CD1c-positive myeloid dendritic cell (primary cell): ENCODE data around the gene FABP1.

ENCODE experiments used
- DNase-seq: peaks from one replicate; pipeline ENCODE4 v3.0.0-alpha.2; 2016; ENCODE audit errors: extremely low spot score

Gene FABP1

DNA sequence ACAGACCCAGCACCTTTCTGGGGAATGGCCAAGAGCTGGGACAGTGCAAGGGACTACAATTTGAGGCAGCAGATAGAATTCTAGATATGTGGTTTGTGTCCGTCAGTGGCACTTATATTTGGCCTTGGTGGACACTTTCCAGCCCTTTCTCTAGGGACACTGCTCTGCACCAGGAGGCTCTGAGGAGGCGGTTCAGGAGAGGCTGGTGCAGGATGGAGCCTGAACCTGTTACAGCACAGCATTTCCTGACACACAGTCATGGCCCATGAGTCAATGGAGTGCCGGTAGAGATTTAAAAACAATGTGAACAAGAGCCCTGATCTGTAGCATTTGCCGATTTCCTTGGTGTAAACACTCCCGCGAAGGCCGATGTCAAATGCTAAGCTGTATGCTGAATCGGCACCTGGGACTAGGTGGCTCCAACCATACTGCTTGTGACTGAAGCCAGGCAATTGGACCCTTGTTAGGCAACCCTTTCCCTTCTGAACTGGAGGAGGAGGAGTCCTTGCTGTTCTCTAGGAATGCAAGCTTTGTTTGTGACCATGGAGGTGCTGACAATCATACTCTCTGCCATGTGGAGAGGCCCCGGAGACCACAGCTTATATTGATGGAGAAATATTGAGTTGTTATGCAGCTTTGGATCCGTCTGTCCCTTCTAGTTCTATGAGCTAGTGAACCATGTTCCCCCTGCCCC, 11.9 kb downstream of the FABP1 start:
- DNase-seq: no peak

DNA sequence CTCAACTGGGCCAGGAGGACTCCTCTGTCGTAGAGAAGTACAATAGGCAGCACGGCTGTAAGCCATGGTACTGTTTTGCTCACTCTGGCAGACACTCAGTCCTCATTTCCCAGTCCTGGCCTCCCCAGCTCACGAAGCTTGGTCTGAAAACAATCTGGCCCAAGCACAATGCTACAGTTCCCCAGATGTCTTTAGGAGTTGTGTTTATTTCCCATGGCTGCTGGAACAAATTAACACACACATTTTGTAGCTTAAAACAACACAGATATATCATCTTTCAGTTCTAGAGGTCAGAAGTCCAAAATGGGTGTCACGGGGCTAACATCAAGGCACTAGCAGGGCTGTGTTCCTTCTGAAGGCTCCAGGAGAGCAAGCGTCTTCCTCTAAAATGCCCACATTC, 13.0 kb downstream of the FABP1 start:
- DNase-seq: no peak

DNA sequence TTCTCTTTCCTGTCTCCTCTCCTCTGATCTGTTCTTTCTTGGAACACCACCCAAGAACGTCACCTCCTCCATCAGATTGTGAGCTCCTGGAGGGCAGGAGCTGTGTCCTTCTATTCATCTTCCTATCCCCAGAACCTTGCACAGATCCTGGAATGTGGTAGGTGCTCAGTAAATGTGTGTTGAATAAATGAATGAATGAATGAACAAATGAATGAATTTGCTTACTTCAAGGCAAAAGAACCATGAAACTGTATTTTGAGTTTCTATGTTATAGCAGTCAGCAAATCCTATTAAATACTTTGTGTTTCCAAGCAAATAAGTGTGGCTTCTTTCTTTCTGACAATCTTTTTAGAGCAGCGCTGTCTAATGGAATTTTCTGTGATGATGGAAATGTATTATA, 14.8 kb downstream of the FABP1 start:
- DNase-seq: no peak

DNA sequence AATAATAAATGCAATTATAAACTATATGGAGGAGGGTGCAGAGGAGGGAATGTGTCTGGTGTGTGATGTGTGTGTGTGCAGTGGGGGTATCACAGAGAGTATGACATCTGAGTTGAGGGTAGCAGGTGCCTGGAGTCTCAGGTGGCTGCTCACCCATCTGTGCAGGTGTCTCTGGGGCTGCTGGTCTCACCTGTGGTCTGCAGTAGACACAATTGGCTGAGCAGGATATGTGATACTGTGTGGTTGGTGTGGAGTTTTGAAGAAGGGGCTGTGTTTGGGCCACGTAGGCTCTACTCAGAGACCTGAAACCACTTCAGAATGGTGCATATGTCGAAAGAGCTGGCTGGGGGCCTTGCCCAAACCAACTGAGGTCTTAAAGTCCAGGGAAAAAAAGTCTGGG, 17.0 kb downstream of the FABP1 start:
- DNase-seq: no peak

DNA sequence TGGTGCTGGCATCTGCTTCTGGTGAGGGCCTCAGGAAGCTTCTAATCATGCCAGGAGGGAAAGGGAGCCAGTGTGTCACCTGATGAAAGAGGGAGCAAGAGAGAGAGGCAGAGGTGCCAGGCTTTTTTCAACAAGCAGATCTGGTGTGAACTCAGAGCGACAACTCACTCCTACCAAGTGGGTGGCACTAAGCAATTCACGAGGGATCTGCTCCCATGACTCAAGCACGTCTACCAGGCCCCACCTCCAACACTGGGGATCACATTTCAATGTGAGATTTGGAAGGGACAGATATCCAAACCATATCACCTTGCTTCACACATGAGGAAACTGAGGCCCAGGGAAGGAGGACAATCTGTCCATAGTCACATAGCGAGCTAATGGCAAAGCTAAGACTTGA, 19.1 kb downstream of the FABP1 start:
- DNase-seq: no peak

DNA sequence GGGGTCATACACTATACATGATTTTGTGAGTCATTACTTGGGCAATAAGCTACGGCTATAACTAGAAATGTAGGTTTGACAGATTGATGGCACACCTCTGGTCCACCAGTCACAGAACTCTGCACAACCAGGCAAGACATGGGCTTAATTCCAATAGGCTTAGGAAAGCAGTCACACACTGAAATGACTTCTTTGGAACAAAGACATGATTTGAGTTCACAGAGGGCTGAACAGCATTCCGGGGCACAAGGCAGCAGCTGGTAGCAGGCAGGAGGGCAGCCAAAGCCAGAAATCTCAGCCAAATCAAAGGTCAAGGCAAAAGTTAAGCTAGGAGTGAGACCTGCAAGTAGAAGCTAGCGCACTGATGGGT, 27.4 kb downstream of the FABP1 start:
- DNase-seq: no peak

DNA sequence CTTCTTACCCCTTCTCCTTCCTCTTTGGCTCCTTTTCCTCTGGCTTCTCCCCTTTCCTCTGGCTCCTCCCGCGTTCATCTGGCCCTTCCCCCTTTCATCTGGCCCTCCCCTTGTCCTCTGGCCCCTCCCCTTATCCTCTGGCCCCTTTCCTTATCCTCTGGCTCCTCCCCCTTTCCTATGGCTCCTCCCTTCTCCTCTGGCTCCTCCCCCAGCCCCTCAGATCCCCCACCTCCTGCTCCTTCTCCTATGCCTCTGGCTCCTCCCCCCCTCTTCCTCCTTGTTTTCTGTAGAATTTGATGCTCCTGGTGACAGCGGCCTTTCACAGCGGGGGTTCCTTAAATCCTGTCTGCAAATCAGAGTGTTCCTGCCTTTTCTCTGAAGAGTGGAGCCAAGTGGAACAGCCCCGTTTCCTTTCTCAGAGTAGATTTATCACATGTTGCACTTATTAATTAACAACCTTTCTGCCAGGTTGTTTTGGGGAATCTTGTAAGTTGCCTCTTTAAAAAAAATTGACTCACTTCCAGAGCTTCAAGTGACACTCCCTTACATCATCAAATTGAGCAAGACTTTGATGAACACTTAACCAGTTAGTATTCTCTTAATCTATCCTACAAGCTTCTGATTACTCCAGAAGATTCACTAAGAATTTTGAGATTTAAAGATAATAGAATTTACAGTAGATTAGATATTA, 27.9 kb downstream of the FABP1 start:
- DNase-seq: peak; percentile 24

DNA sequence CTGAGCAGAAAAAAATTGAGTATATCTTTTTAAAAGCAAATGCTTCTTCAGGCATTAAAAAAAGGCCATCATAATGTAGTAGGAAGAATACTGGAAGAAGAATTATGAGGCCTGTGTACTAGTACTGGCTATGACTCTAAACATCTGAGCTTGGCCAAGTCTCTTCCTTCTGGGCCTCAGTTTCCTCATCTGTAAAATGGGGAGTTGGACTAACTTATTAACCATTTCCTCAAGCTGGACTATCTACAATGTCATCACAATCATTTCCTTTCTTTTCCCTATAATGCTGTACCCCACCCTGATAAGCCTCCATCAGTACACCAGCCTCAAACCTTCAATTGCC, 29.3 kb downstream of the FABP1 start:
- no peak for DNase-seq

DNA sequence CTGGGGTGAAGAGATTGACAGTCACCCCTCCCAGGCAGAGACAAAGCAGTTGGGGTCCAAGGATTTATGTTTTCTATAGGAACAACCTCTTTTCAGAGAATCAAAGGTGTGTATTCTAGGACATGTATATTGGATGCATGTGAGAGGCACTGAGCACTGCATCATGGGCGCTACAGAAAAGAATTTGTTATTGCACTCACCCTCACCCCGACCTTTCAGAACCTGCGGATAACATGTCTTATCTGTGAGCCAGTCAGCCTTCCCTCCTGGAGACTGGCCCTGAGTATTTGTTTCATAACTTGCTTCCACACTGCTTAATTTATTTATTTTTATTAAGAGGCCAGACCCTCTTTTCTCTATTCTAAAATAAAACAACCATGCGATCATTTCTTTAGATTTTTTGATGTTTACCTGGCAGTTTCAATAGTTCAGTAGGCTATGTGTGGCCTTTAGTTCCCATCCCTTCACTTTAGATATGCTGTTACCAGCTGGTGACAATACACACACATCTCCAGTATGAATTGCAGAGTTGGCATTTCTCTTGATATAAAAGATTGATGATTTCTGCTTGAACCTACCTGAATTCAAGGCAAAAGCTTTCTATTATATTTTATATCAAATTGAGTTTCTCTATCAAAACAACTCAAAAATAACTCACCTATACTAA, 29.8 kb downstream of the FABP1 start:
- DNase-seq: no peak

DNA sequence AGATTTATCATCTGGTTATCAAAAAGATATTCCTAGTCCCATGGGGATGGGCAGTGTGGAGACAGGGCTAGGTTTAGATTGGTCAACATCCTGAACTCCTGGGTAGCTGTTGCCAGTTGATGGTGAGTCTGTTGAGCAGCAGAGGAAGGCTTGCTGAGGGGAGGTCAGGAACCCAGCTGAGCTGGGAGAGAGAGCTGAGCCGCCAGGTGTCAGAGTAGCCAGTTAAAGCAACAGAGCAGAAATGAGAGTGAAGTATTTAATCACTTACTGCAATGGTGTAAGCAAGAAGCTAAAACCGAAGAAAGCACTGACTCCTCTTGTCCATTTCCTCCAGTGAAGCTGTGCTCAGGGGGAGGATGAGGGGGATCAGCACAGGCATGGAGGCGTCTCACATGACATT, 30.7 kb downstream of the FABP1 start:
- no peak for DNase-seq

DNA sequence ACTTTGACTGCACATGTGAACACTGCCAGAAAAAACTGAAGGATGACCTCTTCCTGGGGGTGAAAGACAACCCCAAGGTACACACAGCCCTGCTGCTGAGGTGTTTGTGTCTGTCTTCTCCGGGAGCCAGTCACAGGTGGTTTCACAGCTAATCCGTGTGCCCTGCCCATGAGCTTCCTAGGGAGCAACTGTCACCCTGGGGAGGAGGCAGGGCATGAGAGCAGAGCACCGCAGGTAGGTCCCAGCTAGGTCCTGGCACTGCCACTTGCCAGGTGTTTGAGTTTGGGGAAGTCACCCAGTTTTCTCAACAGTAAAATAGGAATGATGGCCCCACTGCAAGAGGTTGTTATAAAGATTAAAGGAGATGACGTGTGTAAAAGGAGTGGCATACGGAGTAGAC, 31.2 kb downstream of the FABP1 start:
- no peak for DNase-seq

DNA sequence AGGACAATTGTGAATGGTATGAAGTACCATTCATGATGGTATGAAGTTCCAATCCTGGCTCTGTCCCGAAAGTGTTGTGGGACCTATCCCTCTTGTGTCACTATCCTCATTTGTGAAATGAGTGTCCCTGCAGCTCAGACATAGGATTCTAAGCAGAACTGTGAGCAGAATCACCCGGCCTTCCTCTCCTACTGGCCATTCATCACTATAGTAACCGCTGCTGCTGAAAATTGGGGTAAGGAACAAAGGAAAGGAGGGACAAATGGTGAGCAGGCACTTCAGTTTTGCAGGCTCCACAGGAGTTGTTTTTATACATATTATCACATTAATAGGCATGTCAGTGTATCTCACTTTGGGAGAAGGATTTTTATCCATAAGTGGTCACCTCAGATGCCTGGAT, 32.8 kb downstream of the FABP1 start:
- no peak for DNase-seq

DNA sequence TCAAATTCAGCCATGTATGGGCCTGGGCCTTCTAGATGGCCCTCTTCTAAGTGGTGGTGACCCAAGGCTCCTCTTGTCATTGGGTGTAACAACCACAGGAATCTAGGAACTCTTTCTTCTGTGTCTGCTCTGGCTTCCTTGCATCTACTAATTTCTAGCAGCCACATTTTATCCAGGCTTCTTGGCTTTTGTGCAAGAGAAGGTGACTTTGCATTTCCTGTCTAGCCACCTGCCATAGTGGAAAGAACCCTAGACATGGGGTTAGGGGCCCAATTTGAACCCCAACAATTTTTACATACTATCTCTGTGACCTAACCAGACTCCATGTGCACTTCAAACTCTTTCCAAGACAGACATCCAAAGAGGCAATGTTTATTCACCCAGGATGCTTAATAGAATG, 35.1 kb downstream of the FABP1 start:
- no peak for DNase-seq

DNA sequence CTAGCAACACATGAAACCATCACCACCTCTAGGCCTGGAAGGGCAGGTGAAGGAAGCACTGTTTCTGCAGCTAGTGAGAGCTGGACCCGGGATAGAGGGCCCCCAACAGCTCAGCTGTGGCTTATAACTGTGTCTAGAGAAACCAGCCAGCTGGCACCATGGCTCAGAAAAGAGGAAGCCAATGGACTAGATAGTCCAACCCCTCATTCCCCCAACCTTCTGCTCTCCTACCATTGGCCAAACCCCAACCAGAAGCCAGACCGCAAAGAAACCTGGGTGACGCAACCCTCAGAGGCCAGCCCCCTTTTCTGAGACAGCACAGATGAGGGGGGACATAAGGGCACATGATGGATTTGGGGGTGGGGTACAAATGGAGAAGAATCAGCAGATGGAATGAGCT, 35.9 kb downstream of the FABP1 start:
- DNase-seq: no peak

DNA sequence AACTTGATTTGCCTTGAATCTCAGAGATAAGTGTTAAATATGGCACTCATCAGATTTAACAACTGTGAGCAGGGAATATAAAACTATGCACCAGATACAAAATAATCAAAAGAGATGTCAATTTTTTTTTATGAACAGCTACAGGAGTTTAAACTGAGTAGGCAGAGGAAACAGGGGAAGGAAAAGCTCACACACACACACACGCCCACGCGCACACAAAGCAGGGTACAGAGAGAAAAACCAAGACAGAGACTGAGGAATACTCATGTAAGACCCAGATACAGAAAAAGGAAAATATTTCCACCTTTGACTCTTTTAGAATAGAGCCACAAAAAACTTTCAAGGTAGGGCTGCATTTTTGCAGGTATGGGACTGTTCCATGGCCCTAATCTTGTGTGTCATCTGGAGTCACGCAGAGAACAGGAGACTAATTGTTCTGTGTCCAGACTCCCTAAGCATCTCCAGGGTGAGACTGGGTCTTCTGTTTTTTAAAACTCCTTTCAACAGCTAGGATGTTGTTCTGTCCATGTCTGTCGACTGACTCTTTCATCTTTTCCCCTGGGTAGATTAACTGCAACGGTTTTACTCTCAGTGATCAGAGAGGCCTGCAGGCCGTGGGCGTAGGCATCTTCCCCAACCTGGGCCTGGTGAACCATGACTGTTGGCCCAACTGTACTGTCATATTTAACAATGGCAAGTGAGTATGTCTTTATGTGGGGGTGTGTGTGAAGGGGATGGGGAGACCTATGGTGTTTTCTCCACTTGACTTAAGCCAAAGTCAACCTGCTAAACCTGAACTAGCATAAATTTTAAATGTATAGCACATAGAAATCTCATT, 37.2 kb downstream of the FABP1 start:
- DNase-seq: peak; percentile 10

DNA sequence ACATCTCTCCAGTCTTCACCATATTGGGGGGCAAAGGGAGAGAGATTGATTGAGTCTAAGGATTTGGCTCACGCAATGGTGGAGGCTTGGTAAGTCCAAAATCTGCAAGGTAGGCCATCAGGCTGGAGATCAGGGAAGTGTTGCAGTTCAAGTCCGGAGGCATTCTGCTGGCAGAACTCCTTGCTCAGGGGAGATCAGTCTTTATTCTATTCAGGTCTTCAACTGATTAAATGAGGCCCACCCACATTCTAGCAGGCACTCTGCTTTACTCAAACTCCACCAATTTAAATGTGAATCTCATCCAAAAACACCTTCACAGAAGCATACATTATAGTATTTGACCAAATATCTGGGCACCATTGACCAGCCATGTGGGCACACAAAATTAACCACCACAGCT, 38.9 kb downstream of the FABP1 start:
- no peak for DNase-seq

DNA sequence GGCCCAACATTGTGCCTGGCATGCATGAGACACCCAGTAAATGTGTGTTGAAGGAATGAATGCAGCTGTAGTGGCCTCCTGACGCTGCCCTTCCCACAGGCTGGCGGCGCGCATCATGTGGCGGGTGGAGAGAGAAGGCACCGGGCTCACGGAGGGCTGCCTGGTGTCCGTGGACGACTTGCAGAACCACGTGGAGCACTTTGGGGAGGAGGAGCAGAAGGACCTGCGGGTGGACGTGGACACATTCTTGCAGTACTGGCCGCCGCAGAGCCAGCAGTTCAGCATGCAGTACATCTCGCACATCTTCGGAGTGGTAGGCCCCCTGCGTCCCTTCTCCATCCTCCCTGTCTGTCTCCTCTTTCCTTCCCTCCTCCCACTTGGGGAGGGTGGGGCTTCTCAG, 40.1 kb downstream of the FABP1 start:
- no peak for DNase-seq

DNA sequence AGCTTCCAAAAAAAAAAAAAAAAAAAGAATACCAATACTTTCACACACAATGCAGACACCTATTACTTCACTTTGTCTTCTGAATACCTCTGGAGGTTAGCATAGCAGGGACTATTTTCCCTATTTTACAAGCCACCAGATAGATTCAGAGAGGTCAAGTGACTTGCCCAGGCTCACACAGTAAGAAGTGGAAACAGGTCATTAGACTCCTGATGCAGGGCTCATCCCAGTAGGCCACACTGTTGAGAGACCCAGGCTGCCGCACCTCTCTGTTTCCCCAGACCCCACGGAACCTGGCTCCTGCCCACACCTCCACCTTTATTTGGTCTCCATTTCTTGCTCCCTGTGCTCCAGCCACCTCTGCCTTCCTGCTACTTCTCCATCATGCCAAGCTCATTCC, 40.8 kb downstream of the FABP1 start:
- no peak for DNase-seq

DNA sequence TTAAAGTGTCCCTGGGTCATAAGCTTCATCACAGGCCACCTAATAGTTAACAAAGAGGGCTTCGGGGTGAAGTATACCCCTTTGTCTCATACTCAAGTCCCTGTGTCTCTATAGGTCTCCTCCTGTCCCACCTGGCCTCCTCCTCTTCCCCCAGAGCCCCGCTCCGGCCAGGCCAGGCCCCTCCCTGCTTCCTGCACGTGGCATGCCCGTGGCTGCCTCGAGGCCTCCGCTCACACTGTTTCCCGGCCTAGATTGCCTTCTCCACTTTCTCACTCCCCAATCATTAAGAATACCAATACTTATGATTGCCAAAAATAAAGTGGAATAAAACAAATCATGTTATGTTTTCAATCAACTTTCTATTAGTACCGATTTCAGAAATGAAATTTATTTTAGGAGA, 41.5 kb downstream of the FABP1 start:
- no peak for DNase-seq

DNA sequence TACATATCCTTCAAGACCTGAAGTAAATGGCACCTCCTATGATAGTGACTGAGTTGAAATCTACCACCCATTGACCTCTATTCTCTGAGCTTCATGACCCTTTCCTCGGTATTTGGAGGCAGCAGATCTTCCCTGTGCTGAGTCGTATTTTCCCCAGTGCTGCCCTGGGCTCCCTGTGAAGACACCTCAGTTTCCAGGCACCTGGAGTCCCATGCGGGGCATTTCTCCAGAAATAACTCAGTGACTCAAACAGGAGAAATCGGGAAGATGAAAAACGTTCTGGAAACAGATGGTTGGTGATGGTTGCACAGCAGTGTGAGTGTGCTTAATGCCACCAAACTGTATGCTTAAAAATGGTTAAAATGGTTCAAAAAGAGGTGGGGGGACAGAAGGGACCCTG, 42.3 kb downstream of the FABP1 start:
- DNase-seq: no peak

DNA sequence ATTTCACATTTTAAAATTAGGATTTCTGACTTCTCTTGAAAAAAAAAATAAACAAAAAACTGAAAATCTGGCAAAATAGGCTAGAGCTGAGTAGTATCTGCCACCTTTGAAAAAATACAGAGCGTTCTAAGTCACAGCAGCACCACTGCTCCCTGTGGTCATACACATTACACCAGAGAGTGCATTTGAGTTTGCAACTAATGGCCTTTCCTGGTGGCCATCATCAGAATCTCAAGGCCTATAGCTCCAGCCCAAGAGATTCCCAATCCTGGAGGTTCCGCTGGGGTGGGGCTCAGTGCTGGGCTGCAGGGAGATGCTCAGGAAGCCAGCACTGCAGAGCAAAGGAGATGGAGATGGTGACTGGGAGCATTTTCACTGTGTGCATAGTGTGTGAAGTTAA, 42.8 kb downstream of the FABP1 start:
- no peak for DNase-seq

DNA sequence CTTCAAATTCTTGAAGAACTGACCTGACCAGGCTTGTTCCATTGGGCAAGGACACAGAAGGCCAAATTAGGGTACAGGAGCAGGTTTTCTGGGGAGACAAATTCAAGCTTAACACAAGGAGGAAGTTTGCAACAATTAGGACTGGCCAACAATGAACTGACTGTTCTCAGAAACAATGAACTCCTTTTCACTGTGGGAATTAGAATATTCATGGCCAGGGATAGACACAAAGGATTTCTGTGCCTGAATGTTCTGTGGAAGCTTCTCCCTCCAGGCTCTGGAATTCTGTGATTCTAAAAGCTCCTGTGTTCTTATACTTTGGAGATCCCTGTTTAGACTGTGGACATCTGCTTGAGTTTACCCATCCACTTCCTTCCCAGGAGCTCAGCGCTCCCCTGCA, 45.1 kb downstream of the FABP1 start:
- no peak for DNase-seq
